IPS-11a (cell line): ENCODE results near the gene AP1G1.
A peak's percentile ranks its signal among the peaks of the same experiment; 100 is the strongest.
"Not testable (repeated sequence)": the region's sequence is repeated elsewhere in the genome, so short reads cannot be mapped to it uniquely, and the experiment has no call there.

ENCODE experiments used
- H3K4me3 ChIP-seq: one replicate; pipeline ENCODE4 v1.5.1; 2013; ENCODE audit warnings: low read depth, low read length, control low read depth

AP1G1 gene

DNA sequence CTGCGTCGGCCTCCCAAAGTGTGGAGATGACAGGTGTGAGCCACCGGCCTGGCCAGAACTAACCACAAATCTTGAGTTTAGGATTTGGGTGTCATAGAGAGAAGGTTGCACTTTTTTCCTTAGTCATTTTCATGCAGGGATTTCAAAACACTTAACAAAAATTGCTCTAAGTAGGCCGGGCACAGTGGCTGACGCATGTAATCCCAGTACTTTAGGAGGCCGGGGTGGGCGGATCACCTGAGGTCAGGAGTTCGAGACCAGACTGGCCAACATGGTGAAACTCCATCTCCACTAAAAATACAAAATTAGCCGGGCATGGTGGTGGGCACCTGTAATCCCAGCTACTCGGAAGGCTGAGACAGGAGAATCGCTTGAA, 1.5 kb upstream of the AP1G1 start:
- H3K4me3 ChIP-seq: not testable (repeated sequence)

GRCh38 chr16:71807905-71808592, 585 bp downstream of the AP1G1 start:
- H3K4me3 ChIP-seq: peak overlapping the region; percentile 96

- H3K4me3 ChIP-seq: no peak overlapping the region
These were observed 5.3 kb downstream of the AP1G1 start for GRCh38 chr16:71803305-71803690.

DNA sequence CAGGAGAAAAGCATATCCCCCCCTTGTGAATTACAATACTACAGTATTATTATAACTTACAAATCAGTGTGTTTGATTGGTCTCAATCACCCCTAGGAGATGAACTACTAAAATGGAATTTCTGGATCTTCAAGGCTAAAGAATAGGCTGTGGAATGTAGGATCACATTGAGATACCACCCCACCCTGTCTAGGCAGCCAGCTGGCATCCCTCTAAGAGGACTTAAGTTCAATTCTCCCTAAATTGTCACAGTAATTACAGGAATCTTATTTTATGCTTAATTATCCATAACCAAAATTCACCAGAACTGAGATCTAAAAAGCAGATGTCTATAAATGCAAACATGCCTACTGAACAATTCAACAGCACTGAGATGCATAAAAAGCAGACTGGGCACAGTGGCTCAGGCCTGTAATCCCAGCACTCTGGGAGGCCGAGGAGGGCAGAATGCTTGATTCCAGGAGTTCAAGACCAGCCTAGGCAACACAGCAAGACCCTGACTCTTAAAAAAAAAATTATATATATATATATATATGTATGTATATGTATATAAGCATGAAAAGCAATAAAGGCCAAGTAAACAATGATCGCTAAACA, 12.0 kb downstream of the AP1G1 start:
- no peak overlapping the region for H3K4me3 ChIP-seq

GRCh38 chr16:71794943-71795342, 13.7 kb downstream of the AP1G1 start:
- H3K4me3 ChIP-seq: no peak overlapping the region

DNA sequence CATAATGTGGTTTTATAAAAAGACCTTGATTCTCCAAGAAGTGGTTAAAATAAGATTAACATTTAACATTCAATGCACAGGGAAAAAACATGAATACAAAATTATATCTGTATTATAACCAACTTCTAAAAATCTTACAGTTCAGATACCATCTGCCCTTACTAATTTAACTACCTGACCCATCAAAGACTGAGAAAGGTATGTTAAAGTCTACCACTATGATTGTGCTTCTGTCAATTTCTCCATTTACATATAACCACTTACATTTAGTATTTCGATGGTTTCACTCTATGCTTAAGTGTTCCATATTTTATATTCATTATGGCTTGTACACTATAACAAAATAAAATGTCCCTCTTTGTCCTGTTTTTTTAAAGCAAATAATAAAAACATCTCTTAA, 14.6 kb downstream of the AP1G1 start:
- no peak overlapping the region for H3K4me3 ChIP-seq

- H3K4me3 ChIP-seq: no peak overlapping the region
These were observed 16.5 kb downstream of the AP1G1 start for GRCh38 chr16:71792176-71792575.

DNA sequence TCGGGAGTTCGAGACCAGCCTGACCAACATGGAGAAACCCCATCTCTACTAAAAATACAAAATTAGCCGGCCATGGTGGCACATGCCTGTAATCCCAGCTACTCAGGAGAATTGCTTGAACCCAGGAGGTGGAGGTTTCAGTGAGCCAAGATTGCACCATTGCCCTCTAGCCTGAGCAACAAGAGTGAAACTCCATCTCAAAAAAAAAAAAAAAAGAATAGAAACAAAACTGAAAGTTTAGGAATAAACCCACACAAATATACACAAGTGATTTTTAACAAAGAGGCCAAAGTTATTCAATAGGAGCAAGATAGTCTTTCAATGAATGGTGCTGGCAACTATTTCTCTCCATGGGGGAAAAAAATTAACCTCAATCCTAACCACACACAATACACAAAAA, 18.3 kb downstream of the AP1G1 start:
- not testable (repeated sequence) for H3K4me3 ChIP-seq

DNA sequence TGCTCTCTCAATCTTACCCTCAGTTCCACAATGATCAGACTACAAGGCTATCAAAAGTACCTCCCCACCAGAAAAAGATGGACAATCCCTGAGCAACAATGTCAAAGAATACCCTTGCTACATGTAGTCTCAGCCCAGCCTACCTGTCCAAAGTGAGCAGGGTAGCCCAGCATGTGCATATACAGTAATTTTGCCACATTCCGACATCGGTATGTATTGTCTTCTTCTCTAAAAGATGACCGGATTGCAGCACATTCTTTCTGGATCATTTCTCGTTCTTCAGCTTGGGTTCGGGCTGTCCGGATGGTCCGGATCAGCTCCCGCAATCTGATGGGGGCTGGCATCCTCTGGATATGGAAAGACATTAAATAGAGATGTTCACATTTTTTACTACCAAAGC, 19.5 kb downstream of the AP1G1 start:
- H3K4me3 ChIP-seq: no peak overlapping the region

- H3K4me3 ChIP-seq: no peak overlapping the region
These were observed 20.1 kb downstream of the AP1G1 start for GRCh38 chr16:71788578-71788977.

DNA sequence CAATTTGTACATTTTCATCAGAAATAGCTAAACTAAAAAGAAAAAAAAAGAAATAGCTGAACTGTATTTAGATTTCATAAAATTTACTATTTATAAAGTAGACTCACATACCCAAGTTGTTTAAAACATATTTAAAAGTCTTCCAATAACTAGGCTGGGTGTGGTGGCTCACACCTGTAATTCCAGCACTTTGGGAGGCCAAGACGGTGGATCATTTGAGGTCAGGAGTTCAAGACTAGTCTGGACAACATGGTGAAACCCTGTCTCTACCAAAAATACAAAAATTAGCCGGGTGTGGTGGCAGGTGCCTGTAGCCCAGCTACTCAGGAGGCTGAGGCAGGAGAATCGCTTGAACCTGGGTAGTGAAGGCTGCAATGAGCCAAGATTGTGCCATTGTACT, 23.5 kb downstream of the AP1G1 start:
- H3K4me3 ChIP-seq: not testable (repeated sequence)

- no peak overlapping the region for H3K4me3 ChIP-seq
These were observed 24.5 kb downstream of the AP1G1 start for GRCh38 chr16:71784093-71784492.

DNA sequence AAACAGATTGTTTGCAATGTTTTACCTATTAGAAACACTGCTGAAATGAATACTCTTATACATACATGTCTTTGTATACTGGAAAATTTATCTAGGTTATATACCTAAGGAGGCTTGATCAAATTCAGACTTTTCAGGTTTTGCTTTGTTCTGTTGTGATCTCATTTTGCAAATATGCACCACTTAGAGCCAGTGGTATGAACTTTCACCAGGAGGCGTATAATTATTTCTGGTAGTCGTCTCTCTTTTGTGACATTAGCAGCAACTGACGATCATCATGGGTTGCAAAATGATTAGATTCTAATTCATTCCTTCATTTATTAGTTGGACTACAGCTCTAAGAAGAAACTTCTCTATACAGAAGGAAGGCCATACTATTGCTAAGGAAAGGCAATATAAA, 26.9 kb downstream of the AP1G1 start:
- no peak overlapping the region for H3K4me3 ChIP-seq

DNA sequence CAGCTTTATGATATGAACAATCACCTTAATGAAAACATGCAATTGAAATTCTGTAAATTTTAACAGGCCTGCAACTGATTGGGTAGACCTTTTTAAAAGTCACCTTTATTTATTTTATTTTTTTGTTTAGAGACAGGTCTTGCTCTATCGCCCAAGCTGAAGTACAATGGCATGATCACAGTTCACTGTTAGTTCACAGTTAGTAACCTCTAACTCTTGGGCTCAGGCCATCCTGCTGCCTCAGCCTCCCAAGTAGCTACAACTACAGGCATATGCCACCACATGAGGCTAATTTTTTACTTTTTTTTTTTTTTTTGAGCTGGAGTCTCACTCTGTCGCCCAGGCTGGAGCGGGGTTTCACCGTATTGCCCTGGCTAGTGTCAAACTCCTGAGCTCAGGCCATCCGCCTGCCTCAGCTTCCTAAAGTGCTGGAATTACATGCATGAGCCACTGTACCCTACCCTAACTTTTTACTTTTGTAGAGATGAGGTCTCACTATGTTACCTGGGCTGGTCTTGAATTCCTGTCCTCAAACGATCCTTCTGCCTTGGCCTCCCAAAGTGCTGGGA, 28.0 kb downstream of the AP1G1 start:
- no peak overlapping the region for H3K4me3 ChIP-seq

DNA sequence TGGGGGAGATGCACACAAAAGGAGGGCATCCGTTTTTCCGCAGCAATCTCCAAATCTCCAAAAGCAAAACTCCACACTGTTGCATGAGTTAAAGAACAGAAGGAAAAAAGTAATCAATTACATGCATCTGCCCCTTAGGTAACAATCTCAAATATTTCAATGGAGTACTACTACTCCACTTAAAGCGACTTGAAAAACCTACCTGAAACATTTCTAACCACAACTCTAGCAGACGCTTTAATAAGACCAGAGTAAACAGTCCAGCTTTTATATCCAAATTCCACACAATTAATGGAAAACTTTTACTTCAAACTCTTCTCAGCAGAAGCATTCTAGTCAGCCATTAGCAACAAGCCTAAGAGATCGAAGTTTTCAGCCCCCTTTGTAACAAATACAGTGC, 29.9 kb downstream of the AP1G1 start:
- no peak overlapping the region for H3K4me3 ChIP-seq

GRCh38 chr16:71777329-71777728, 31.3 kb downstream of the AP1G1 start:
- H3K4me3 ChIP-seq: no peak overlapping the region

- H3K4me3 ChIP-seq: no peak overlapping the region
These were observed 32.7 kb downstream of the AP1G1 start for GRCh38 chr16:71775949-71776348.

- H3K4me3 ChIP-seq: no peak overlapping the region
These were observed 37.1 kb downstream of the AP1G1 start for GRCh38 chr16:71771571-71771970.

DNA sequence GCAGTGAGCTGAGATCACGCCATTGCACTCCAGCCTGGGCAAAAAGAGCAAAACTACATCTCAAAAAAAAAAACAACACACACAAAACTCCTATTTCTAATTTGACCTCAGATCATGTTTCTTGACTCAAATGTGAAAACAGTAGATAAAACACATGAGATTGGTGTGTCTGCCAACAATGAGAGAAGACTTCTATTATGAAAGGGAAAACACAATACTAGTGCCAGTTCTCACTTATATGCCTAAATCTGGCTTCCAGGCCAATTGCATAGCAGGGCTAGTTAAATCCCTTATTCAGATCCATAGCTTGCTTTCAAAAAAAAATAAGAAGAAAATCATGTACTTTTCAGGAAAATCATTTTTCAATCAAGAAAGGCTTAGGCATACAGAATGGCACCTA, 39.4 kb downstream of the AP1G1 start:
- H3K4me3 ChIP-seq: no peak overlapping the region

DNA sequence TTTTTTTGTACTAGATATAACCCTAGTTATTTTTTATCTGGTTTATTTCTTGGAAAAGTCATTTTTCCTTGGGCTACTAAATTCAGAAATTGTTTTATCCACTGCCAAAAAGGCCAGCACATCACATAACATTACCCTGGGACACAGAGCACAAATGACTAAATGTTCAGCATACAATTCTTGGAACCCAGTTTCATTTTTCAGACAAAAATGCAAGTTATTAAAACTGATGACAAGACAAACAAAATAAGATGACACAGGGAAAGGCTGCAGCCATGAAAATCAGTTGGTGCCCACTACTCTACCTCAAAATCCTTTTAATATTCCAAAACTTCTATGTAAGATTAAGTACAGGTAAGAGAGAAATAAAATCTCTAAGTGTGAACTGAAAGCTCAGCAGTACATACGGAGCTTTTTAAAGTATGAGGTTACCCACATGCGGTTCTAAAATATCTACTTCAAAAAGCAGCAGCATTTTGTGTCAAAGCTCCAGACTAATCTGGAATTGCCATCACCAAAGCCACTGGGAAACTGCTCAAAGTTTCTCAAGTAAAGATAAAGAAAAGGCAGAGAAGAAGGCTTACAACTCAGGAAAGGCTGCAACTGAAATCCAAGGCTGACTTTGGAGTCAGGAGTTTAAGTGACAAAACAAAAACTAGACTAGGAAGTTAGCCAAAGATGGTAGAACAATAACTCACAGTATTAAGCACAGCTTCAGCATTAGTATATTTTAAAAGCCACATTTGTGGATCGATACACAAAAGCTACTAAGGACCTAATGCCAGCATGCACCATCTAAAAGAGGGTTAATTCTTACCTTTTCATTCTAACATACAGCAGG, 41.4 kb downstream of the AP1G1 start:
- H3K4me3 ChIP-seq: no peak overlapping the region

- H3K4me3 ChIP-seq: no peak overlapping the region
These were observed 46.4 kb downstream of the AP1G1 start for GRCh38 chr16:71762186-71762585.

DNA sequence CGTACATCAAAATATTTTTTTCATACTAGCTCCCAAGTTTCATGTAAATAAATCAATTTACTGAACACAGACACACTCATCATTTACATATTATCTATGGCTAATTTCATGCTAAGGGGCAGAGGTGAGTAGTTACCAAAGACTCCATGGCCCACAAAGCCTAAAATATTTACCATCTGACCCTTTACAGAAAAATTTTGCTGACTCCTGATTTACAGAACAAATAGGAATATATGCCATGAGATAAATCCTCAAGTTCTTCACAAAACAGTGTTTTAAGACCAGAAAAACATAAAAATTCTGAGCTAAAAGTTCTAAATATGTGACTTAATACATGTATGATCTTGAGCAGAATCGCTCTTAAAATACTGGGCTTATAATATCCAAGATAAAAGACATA, 47.5 kb downstream of the AP1G1 start:
- H3K4me3 ChIP-seq: no peak overlapping the region
